ENCODE results near the gene MRPL34.

- TF ChIP-seq, protein P1, sequence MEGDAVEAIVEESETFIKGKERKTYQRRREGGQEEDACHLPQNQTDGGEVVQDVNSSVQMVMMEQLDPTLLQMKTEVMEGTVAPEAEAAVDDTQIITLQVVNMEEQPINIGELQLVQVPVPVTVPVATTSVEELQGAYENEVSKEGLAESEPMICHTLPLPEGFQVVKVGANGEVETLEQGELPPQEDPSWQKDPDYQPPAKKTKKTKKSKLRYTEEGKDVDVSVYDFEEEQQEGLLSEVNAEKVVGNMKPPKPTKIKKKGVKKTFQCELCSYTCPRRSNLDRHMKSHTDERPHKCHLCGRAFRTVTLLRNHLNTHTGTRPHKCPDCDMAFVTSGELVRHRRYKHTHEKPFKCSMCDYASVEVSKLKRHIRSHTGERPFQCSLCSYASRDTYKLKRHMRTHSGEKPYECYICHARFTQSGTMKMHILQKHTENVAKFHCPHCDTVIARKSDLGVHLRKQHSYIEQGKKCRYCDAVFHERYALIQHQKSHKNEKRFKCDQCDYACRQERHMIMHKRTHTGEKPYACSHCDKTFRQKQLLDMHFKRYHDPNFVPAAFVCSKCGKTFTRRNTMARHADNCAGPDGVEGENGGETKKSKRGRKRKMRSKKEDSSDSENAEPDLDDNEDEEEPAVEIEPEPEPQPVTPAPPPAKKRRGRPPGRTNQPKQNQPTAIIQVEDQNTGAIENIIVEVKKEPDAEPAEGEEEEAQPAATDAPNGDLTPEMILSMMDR (IDR thresholded peaks at IDR 0.05), result no peak
- no peak for TF ChIP-seq POLR2A (IDR thresholded peaks at IDR 0.05)
These were observed 43.1 kb upstream of the MRPL34 start for GRCh38 chr19:17262557-17262956.

All from breast epithelium (tissue), 3 donors.